ENCODE data around the gene ITIH2. TPM values are rescaled to one million over a fixed set of nuclear protein-coding genes. Genes with fewer than 3 reads are reported as not detected.

The ITIH2 gene
- total and polyA plus RNA-seq, 8 donors: 0.05 to 3.3 TPM; not detected in 6

DNA sequence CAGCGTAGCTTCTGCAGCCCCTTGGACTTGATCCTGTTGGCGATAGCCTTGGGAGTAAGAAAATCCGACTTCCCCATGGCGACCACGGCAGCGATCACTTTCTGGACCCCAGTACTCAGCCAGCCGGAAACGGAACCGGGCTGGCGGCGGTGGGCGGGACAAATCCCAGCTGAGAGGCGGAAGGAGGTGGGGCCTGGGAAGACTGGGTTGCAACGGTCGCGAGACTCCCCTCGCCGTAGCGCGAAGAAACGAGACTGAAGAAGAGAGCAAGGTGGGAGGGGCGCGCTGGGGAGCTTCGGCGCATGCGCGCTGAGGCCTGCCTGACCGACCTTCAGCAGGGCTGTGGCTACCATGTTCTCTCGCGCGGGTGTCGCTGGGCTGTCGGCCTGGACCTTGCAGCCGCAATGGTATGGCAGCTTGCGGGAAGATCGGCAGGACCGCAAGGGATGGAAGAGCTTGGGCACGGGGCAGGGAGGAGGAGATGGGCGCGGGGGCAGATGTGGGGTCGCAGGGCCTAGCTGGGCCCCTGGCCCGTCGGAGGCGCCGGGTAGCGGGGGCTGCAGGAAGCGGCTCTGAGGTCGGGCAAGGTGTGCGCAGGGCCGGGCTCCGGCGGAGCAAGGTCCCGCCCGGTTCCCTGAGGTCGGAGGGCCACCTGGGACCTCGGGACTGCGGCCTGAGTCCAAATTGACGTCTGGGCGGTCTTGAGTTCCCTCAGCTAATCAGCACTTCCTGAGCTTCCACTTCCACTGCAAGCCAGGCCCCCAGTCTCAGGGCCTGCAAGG is 84.9 kb downstream of the ITIH2 start, which contains the start of the genes ATP5F1C and KIN:
Gene ATP5F1C (plus strand): TSS at position 321 of the 782 bp plus-strand sequence. CDS start 31 bp downstream, at position 352.
Gene KIN (minus strand): TSS at position 137 of the 782 bp plus-strand sequence. CDS start 60 bp downstream, at position 77.
- intact Hi-C loops (cut with DNase I; ENCODE audit: low total_unique reads): no loop called here
- no peaks in the 10 kb centered on the region for H3K27me3 ChIP-seq
- peak within 1 kb of the TSS; percentile 77 to 94 (median 90) for H3K27ac ChIP-seq
- DNase-seq: peak; percentile 98 to 99
- peaks cover 18 to 79% (median 69%) of the 10 kb centered on the region in 4 donors for H3K4me1 ChIP-seq
- H3K9me3 ChIP-seq: no peaks in the 10 kb centered on the region
- peaks cover 0 to 12% (median 4%) of the 10 kb centered on the region in 4 donors for H3K36me3 ChIP-seq
- H3K4me3 ChIP-seq: peak within 1 kb of the TSS; percentile 79 to 97 (median 88)
- peak in 2 of 4 donors; percentile 46 to 85 for TF ChIP-seq POLR2A (IDR thresholded peaks at IDR 0.05)
- peak; percentile 53 to 93 (median 88) for TF ChIP-seq POLR2AphosphoS5 (IDR thresholded peaks at IDR 0.05)
- no peak for TF ChIP-seq EP300 (IDR thresholded peaks at IDR 0.05)
- 0 to 1% (median 0%) methylated on average over 36 to 59 of the region's 59 CpGs for WGBS, 5 donors

DNA sequence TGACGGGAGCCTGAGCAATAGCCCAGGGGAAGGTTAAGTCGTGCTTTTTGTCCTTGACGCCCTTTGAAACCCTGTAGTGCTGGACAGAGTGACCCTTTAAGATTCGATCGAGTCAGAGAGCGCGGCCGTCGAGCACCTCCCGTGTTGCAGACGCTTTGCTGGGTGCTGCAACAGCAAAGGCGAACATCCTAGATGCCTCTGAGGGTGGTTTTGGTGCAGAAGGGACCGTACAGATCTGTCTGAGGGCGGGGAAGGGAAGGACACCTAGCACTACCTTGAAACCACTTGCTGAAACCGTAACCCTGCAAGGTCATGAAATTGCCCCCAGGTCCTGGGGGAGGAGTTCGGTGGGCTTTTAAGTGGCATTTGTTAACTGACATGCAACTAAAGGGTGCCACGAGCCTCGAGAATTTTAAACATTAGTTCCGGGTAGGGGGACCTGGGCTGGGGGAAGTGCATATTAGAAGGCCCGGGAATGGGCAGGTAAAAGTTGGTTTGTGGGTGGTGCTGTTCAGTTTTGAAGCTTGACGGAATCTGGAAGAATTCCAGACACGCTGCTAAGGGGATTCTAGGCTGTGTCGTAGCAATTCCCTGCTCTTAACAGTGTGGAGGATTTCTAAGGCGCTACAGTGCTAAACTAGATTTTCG is 85.6 kb downstream of the ITIH2 start:
- H3K9me3 ChIP-seq: no peaks in the 10 kb centered on the region
- 2 to 4% (median 2%) methylated on average over 14 to 25 of the region's 25 CpGs for WGBS, 5 donors
- peaks cover 21 to 86% (median 73%) of the 10 kb centered on the region in 4 donors for H3K4me1 ChIP-seq
- H3K36me3 ChIP-seq: peaks cover 0 to 16% (median 7%) of the 10 kb centered on the region in 4 donors
- intact Hi-C loops (cut with DNase I; ENCODE audit: low total_unique reads): no loop called here
- no peak for TF ChIP-seq CTCF (IDR thresholded peaks at IDR 0.05)
- TF ChIP-seq POLR2AphosphoS5 (IDR thresholded peaks at IDR 0.05): no peak
- no peak for TF ChIP-seq POLR2A (IDR thresholded peaks at IDR 0.05)
- peak in 1 of 2 donors; percentile 62 for DNase-seq
- peak overlapping the region; percentile 77 to 94 (median 90) for H3K27ac ChIP-seq
- H3K27me3 ChIP-seq: no peaks in the 10 kb centered on the region
- H3K4me3 ChIP-seq: peak overlapping the region; percentile 79 to 97 (median 88)

- H3K27ac ChIP-seq: peak overlapping the region in 2 of 5 donors; percentile 90 to 94
- H3K4me3 ChIP-seq: peak overlapping the region; percentile 79 to 97 (median 88)
- peaks cover 21 to 87% (median 74%) of the 10 kb centered on the region in 4 donors for H3K4me1 ChIP-seq
- 16 to 34% (median 26%) methylated on average over 3 of the region's 3 CpGs for WGBS, 5 donors
- H3K27me3 ChIP-seq: no peaks in the 10 kb centered on the region
- H3K9me3 ChIP-seq: no peaks in the 10 kb centered on the region
- peaks cover 0 to 16% (median 7%) of the 10 kb centered on the region in 4 donors for H3K36me3 ChIP-seq
- TF ChIP-seq CTCF (IDR thresholded peaks at IDR 0.05) (no peak), POLR2AphosphoS5 (IDR thresholded peaks at IDR 0.05) (no peak), EP300 (IDR thresholded peaks at IDR 0.05) (no peak), POLR2A (IDR thresholded peaks at IDR 0.05) (no peak)
- DNase-seq: peak in 1 of 2 donors; percentile 31
- intact Hi-C loops (cut with DNase I; ENCODE audit: low total_unique reads): no loop called here
Measured at GRCh38 chr10:7789390-7789789, 86.3 kb downstream of the ITIH2 start.

GRCh38 chr10:7792541-7792940 is 89.4 kb downstream of the ITIH2 start:
- no peak overlapping the region for H3K27ac ChIP-seq
- H3K9me3 ChIP-seq: no peaks in the 10 kb centered on the region
- TF ChIP-seq POLR2A (IDR thresholded peaks at IDR 0.05): no peak
- TF ChIP-seq CTCF (IDR thresholded peaks at IDR 0.05): no peak
- no peak for TF ChIP-seq POLR2AphosphoS5 (IDR thresholded peaks at IDR 0.05)
- no peak for TF ChIP-seq EP300 (IDR thresholded peaks at IDR 0.05)
- no peak for DNase-seq
- H3K36me3 ChIP-seq: peaks cover 5 to 28% (median 19%) of the 10 kb centered on the region in 4 donors
- intact Hi-C loops (cut with DNase I; ENCODE audit: low total_unique reads): no loop called here
- H3K27me3 ChIP-seq: no peaks in the 10 kb centered on the region
- 28 to 69% (median 36%) methylated on average over 1 of the region's 1 CpG for WGBS, 5 donors
- peaks cover 35 to 86% (median 60%) of the 10 kb centered on the region in 4 donors for H3K4me1 ChIP-seq
- H3K4me3 ChIP-seq: no peak overlapping the region

All from stomach (tissue), 9 donors.